ENCODE measurements around the gene NDST1.

DNA sequence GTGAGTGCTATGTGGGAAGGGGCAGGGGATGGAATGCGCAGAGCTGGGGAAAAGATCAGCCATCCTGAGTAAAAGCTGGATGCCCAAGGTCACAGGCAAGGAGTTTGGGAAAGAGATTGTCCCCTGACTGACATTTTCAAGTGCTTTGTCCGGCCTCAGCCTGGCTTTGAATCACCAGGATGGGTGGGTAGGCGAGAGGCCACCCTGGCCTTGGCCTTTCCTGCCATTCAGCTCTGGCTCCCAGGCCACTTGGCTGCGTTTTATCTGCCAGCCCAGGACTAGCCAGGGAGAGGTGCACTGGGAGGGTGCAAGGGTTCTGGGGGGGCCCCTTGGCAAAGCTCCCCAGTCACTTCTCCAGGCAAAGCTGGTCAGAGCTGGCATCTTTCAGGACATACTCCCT lies 95.1 kb downstream of the NDST1 start:
- TF ChIP-seq GATA2 (IDR thresholded peaks at IDR 0.05; ENCODE audit: low read depth, low read length): no peak
- no peak for TF ChIP-seq GATA3 (IDR thresholded peaks at IDR 0.05; ENCODE audit: low read depth, low read length)

Data from SH-SY5Y (cell line).